Stomach (tissue), 4 donors: ENCODE data around the gene FGF6.

Experiments used
- EP300 ChIP-seq: sonication (generic); formaldehyde crosslinking; IDR thresholded peaks from one replicate; pipeline ENCODE4 v1.6.1; 2017; ENCODE audit warnings: antibody characterized with exemption
- POLR2A ChIP-seq, 4 donors: fragments of 450-650 bp; IDR thresholded peaks; one replicate each; pipeline ENCODE4 v1.6.1; 2016; ENCODE audit warnings: antibody characterized with exemption in 4 of 4, control low read depth in 2 of 4, mild to moderate bottlenecking in 1 of 4, moderate library complexity in 1 of 4
- POLR2AphosphoS5 ChIP-seq, 3 donors: sonication (generic); formaldehyde crosslinking; IDR thresholded peaks; one replicate each; pipeline ENCODE4 v1.6.1; 2016; ENCODE audit warnings: antibody characterized with exemption in 3 of 3
- TF ChIP-seq, protein P1 (sequence below), 7 experiments: fragments of 450-650 bp in 4 of 7; fragments of 200-600 bp in 3 of 7; sonication (generic) in 3 of 7; IDR thresholded peaks; one replicate each; pipeline ENCODE4 v1.5.1; 2016 to 2019; ENCODE audit warnings: antibody characterized with exemption in 7 of 7, control low read depth in 2 of 7, mild to moderate bottlenecking in 1 of 7

DNA sequence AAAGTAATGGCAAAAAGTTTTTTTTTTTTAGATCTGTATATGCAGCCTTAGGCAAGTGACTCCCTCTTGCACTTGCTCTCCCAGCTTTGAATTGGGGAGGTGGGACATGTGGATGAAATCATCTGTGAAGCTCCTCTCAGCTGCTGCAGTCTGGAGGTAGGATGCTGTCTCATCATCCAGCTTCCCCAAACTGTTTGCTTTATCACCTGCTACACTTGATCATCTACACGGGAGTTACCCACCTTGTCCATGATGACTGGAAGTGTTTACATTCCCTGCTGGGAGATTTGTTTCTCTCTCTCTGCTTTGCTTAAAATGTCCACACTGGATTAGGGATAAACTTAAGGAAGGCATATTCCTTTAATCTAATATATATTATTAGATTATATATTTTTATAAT lies 57.6 kb downstream of the FGF6 start:
- TF ChIP-seq POLR2A (IDR thresholded peaks at IDR 0.05) (no peak), POLR2AphosphoS5 (IDR thresholded peaks at IDR 0.05) (no peak), EP300 (no peak)
- TF ChIP-seq, protein P1, sequence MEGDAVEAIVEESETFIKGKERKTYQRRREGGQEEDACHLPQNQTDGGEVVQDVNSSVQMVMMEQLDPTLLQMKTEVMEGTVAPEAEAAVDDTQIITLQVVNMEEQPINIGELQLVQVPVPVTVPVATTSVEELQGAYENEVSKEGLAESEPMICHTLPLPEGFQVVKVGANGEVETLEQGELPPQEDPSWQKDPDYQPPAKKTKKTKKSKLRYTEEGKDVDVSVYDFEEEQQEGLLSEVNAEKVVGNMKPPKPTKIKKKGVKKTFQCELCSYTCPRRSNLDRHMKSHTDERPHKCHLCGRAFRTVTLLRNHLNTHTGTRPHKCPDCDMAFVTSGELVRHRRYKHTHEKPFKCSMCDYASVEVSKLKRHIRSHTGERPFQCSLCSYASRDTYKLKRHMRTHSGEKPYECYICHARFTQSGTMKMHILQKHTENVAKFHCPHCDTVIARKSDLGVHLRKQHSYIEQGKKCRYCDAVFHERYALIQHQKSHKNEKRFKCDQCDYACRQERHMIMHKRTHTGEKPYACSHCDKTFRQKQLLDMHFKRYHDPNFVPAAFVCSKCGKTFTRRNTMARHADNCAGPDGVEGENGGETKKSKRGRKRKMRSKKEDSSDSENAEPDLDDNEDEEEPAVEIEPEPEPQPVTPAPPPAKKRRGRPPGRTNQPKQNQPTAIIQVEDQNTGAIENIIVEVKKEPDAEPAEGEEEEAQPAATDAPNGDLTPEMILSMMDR (IDR thresholded peaks at IDR 0.05): no peak
